SK-N-SH treated with all-trans-retinoic acid at 6 μM for 48 hours (cell line): Measurements from ENCODE around the gene OBSCN.

Experiments
- ARNTL ChIP-seq: fragments of 450-650 bp; formaldehyde crosslinking; IDR thresholded peaks from 2 replicates; pipeline ENCODE4 v1.5.0; 2020; ENCODE audit warnings: low read depth, mild to moderate bottlenecking, moderate library complexity, borderline replicate concordance
- BACH2 ChIP-seq: fragments of 250-450 bp; sonication (Bioruptor Pico); IDR thresholded peaks from 2 replicates; pipeline ENCODE4 v1.9.0; 2021; ENCODE audit warnings: mild to moderate bottlenecking, borderline replicate concordance
- CSDC2 ChIP-seq: fragments of 250-450 bp; sonication (Bioruptor Pico); IDR thresholded peaks from 2 replicates; pipeline ENCODE4 v1.5.0; 2020; ENCODE audit warnings: mild to moderate bottlenecking, moderate library complexity
- ESRRG ChIP-seq: fragments of 250-450 bp; sonication (Bioruptor Pico); IDR thresholded peaks from 2 replicates; pipeline ENCODE4 v1.6.1; 2021; ENCODE audit warnings: mild to moderate bottlenecking
- PATZ1 ChIP-seq: fragments of 250-450 bp; sonication (Bioruptor Pico); IDR thresholded peaks from 2 replicates; pipeline ENCODE4 v1.8.0; 2020; ENCODE audit warnings: mild to moderate bottlenecking, moderate library complexity, borderline replicate concordance
- RARB ChIP-seq: fragments of 250-450 bp; sonication (Bioruptor Pico); IDR thresholded peaks from 2 replicates; pipeline ENCODE4 v1.8.0; 2021; ENCODE audit warnings: mild to moderate bottlenecking, moderate library complexity
- SNAI2 ChIP-seq: fragments of 250-450 bp; sonication (Bioruptor Pico); IDR thresholded peaks from 2 replicates; pipeline ENCODE4 v1.5.0; 2020; ENCODE audit warnings: mild to moderate bottlenecking, moderate library complexity
- TSHZ2 ChIP-seq: fragments of 250-450 bp; sonication (Bioruptor Pico); IDR thresholded peaks from 2 replicates; pipeline ENCODE4 v1.5.0; 2020; ENCODE audit warnings: mild to moderate bottlenecking, moderate library complexity
- ZFP30 ChIP-seq: fragments of 450-650 bp; formaldehyde crosslinking; IDR thresholded peaks from 2 replicates; pipeline ENCODE4 v1.5.0; 2022; ENCODE audit warnings: mild to moderate bottlenecking, moderate library complexity
- ZNF565 ChIP-seq: fragments of 450-650 bp; formaldehyde crosslinking; conservative IDR thresholded peaks from 2 replicates; pipeline ENCODE4 v1.5.0; 2020; ENCODE audit warnings: low read depth, mild to moderate bottlenecking, moderate library complexity
- ZNF8 ChIP-seq: fragments of 450-650 bp; formaldehyde crosslinking; IDR thresholded peaks from 2 replicates; pipeline ENCODE4 v1.5.0; 2020; ENCODE audit warnings: mild to moderate bottlenecking, moderate library complexity
- TF ChIP-seq, protein P1 (sequence below): fragments of 250-450 bp; sonication (Bioruptor Pico); IDR thresholded peaks from 2 replicates; pipeline ENCODE4 v1.5.1; 2020; ENCODE audit warnings: low read depth, mild to moderate bottlenecking, moderate library complexity
- TF ChIP-seq, protein P2 (sequence below): fragments of 250-450 bp; sonication (Bioruptor Pico); IDR thresholded peaks from 2 replicates; pipeline ENCODE4 v1.8.0; 2021; ENCODE audit warnings: low read depth, mild to moderate bottlenecking, moderate library complexity, borderline replicate concordance

DNA sequence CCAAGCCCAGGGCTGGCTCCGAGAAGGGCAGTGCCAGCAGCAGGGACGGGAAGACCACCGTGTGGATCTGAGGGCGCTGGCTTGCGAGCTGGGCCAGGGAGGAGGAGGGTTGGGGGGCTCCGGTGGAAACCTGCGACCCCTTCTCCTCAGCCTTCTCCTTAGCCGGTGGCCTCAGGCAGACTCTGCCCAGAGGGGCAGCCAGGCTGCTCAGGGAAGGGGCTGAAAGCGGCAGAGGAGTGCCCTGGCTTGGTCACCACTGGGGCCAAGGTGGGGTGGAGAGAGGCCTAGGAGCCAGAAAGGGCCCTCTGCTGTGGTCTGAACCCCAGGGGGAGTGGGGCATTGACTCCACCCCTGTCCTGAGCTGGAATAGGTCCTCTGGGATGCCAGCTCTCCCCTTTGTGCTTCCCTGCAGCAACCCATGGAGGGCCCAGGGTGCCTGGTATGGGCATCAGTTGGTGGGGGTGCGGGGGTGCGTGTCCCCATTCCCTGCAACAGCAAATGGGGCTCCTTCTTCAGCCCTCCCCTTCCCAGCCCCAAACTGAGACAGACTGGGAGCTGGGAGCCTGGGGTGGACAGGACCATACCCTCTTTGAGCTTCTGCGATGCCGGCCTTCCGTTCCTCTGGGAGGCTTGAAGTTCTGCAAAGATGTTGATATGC is 48.7 kb upstream of the OBSCN start:
- no peak for TF ChIP-seq ZNF565
- TF ChIP-seq, protein P1, sequence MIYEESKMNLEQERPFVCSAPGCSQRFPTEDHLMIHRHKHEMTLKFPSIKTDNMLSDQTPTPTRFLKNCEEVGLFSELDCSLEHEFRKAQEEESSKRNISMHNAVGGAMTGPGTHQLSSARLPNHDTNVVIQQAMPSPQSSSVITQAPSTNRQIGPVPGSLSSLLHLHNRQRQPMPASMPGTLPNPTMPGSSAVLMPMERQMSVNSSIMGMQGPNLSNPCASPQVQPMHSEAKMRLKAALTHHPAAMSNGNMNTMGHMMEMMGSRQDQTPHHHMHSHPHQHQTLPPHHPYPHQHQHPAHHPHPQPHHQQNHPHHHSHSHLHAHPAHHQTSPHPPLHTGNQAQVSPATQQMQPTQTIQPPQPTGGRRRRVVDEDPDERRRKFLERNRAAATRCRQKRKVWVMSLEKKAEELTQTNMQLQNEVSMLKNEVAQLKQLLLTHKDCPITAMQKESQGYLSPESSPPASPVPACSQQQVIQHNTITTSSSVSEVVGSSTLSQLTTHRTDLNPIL (CRISPR knock-in tag) = no peak
- TF ChIP-seq ZFP30 (CRISPR knock-in tag) = no peak
- TF ChIP-seq PATZ1 = no peak
- no peak for TF ChIP-seq RARB (CRISPR knock-in tag)
- TF ChIP-seq ESRRG (CRISPR knock-in tag) = no peak
- TF ChIP-seq TSHZ2 (CRISPR knock-in tag) = no peak
- TF ChIP-seq BACH2 (CRISPR knock-in tag) = no peak
- TF ChIP-seq ARNTL (CRISPR knock-in tag) = no peak
- TF ChIP-seq ZNF8 (CRISPR knock-in tag) = no peak
- TF ChIP-seq, protein P2, sequence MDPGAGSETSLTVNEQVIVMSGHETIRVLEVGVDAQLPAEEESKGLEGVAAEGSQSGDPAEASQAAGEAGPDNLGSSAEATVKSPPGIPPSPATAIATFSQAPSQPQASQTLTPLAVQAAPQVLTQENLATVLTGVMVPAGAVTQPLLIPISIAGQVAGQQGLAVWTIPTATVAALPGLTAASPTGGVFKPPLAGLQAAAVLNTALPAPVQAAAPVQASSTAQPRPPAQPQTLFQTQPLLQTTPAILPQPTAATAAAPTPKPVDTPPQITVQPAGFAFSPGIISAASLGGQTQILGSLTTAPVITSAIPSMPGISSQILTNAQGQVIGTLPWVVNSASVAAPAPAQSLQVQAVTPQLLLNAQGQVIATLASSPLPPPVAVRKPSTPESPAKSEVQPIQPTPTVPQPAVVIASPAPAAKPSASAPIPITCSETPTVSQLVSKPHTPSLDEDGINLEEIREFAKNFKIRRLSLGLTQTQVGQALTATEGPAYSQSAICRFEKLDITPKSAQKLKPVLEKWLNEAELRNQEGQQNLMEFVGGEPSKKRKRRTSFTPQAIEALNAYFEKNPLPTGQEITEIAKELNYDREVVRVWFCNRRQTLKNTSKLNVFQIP = no peak
- TF ChIP-seq CSDC2 (CRISPR knock-in tag) = no peak
- no peak for TF ChIP-seq SNAI2 (CRISPR knock-in tag)
